ENCODE results near the gene DSCAML1. TPM values are rescaled to one million over a fixed set of nuclear protein-coding genes. Genes with fewer than 3 reads are reported as not detected.

The DSCAML1 gene
- total RNA-seq, 1 experiment from 2014 or later: not detected

GRCh38 chr11:117832511-117832910 lies 35.5 kb upstream of the DSCAML1 start:
- in situ Hi-C loops (cut with HindIII; ENCODE audit: low sequenced_read_pairs): no loop called here
- no peak for DNase-seq (ENCODE audit: low spot score)

DNA sequence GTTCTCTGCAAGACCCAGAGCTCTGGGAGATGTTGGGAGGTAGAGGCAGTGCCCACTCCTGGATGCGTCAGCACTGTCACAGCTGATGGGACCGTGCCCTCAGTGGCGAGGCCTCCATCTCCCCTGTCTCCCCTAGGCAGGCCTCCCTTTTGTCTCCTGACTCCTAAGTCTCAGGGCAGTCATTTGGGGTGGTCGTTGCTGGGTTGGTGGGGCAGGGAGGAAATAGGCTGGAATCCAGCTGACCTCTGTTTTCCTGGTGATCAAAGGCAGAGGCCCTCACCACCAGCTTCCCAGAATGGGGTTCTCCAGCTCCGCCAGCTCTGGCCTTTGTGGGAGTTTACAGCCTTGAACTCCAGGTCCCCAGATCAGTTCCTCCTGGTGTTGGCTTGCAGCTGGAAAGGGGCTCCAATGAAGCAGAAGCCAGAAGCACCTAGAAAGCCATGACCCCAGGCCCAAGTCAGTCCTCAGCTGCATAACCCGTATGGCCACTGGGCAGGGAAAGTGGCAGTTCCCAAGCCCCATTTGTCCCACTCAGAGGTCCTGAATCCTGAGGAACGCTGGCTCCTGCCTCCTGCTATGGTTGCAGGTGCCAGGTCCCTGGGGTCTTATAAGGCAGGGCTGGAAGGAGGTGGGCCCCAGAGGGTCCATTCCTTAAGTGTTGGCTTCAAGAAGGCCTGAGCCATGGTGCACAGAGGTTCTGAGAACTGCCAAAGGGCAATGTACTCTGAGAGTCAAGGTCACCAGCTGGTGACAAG lies 34.8 kb upstream of the DSCAML1 start:
- in situ Hi-C loops (cut with HindIII; ENCODE audit: low sequenced_read_pairs): no loop called here
- no peak for DNase-seq (ENCODE audit: low spot score)

DNA sequence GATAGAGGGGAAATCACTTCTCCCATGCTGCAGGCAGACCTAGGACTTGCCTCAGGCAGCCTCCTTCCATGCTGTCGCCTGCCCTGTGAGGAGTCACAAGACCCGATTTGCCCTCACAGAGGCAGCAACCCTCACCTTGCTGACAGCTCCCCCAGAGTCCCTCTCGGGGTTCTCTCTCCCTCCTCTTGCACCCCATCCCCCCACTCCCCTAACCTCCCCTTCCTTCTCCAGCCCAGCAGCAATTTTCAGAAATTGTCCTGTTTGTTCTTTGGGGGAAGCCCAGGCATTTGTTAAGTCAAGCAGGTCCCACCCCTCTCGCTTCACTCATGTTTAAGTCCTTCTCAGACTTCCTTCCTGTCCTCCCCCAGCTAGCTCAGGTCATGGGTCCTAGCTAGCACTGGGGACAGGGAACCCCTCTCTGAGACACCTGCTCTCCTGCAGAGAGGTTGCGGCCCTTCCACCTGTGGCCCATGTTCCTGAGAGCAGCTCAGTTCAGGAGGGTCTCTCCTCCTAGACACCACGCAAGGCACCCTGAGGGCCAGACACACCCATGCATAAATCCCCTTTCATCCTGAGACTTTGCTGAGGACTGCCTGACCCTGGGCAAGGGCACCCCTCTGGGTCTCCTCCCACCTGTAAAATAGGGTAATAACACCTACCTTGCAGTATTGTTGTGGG lies 33.8 kb upstream of the DSCAML1 start:
- DNase-seq (ENCODE audit: low spot score): no peak
- in situ Hi-C loops (cut with HindIII; ENCODE audit: low sequenced_read_pairs): no loop called here

- in situ Hi-C loops (cut with HindIII; ENCODE audit: low sequenced_read_pairs): no loop called here
- DNase-seq (ENCODE audit: low spot score): no peak
Measured at GRCh38 chr11:117830072-117830471, 33.1 kb upstream of the DSCAML1 start.

DNA sequence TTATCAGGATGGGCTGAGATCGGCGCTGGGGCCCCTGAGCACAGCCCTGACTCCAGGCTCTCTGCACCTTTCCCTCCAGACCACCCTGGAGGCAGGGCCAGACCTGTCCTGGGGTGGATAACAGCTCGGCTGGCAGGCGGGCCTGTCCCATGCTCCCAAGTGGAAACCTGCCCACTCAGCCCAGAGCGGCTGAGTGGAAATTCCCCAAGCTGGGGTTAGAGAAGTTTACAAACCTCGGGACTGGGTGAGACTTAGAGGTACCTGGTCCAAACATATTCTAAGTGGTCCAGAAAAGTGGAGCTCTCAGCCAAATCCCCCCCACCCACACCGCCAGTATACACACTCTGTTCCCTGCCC lies 32.3 kb upstream of the DSCAML1 start:
- DNase-seq (ENCODE audit: low spot score): no peak
- in situ Hi-C loops (cut with HindIII; ENCODE audit: low sequenced_read_pairs): no loop called here

GRCh38 chr11:117828611-117829368 lies 31.8 kb upstream of the DSCAML1 start:
- no peak for DNase-seq (ENCODE audit: low spot score)
- in situ Hi-C loops (cut with HindIII; ENCODE audit: low sequenced_read_pairs): no loop called here

DNA sequence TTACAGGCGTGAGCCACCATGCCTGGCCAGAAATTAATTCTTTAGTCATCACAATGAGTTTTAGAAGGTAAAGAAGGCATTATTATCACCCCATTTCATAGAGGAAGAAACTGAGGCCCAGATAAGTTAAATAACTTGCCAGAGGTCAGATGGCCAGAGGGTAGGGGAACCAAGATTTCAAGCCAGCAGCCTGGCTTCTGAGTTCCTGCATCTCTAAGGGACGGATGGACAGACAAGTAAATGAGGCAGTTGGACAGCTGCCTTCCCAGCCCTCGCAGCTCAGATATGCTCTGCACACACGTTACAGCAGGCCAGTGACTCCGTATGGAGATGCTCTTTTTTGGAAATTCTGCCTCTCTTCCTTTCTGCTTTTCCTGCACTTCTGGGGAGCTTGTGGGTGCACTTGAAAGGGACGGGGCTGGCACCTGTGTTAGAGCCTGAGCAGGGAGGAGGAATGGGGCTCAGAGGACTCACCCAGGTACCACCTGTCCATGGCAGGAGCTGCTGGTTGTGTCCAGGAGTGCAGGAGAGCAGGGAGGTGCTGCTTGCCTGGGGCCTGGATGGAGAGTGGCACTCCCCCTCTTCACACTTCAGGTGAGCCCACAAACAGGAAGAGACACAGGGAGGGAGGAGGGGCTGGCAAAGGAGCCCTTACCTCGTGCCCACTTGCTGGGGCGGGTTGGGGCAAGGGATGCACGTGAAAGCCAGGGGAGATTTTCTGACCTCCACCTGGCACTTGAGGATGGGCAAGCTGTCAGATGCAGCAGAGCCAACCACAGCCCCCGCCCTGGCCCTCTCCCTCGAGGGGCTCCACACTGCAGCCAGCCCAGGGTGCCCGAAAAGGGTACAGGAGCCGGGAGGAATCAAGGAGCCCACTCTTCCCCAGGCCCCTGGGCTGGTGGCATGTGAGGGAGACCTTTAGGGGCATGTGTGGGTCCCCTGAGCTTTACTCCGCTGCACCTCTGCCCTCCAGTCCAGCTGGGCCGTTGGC lies 30.8 kb upstream of the DSCAML1 start:
- no peak for DNase-seq (ENCODE audit: low spot score)
- in situ Hi-C loops (cut with HindIII; ENCODE audit: low sequenced_read_pairs): no loop called here

- in situ Hi-C loops (cut with HindIII; ENCODE audit: low sequenced_read_pairs): no loop called here
- DNase-seq (ENCODE audit: low spot score): no peak
Measured at GRCh38 chr11:117826832-117827231, 29.8 kb upstream of the DSCAML1 start.

- no peak for DNase-seq (ENCODE audit: low spot score)
Measured at GRCh38 chr11:117826190-117826570, 29.2 kb upstream of the DSCAML1 start.

GRCh38 chr11:117825538-117826189 lies 28.6 kb upstream of the DSCAML1 start:
- no peak for DNase-seq (ENCODE audit: low spot score)
- in situ Hi-C loops (cut with HindIII; ENCODE audit: low sequenced_read_pairs): no loop called here

More at GRCh38 chr11:117826190-117826570, 29.2 kb upstream of the DSCAML1 start:
- in situ Hi-C loops (cut with HindIII; ENCODE audit: low sequenced_read_pairs): no loop called here

- in situ Hi-C loops (cut with HindIII; ENCODE audit: low sequenced_read_pairs): no loop called here
Measured at GRCh38 chr11:117824571-117825537, 27.8 kb upstream of the DSCAML1 start, which contains the start of gene FXYD2. Gene FXYD2 (minus strand): TSS chr11:117824744. CDS start chr11:117824678, 66 bp downstream.

DNA sequence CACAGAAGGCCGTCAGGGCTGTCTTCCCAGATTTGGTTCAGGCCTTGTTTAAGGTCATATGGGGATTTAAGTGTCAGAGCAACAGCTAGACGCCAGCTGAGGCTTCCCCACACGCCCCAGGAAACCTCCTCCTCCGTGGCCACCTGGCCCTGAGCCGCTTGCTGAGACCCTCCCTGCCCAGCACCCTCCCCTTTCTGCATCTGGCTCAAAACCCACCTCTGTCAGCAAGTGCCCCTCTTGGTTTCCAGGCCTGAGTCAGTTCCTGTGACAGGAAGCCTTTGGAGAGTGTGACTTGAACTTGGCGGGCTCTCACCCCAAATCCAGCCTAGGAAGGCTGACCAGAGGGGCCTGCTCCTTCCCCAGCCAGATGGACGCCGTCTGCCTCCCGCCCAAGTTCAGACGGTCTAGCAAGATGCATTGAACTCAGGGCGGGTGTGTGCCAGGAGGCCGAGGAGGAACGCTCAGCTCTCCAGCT lies 27.0 kb upstream of the DSCAML1 start:
- DNase-seq (ENCODE audit: low spot score): no peak
- in situ Hi-C loops (cut with HindIII; ENCODE audit: low sequenced_read_pairs): no loop called here

More at GRCh38 chr11:117824571-117825537, 27.8 kb upstream of the DSCAML1 start, which contains the start of gene FXYD2:
- DNase-seq (ENCODE audit: low spot score): peak; percentile 59

DNA sequence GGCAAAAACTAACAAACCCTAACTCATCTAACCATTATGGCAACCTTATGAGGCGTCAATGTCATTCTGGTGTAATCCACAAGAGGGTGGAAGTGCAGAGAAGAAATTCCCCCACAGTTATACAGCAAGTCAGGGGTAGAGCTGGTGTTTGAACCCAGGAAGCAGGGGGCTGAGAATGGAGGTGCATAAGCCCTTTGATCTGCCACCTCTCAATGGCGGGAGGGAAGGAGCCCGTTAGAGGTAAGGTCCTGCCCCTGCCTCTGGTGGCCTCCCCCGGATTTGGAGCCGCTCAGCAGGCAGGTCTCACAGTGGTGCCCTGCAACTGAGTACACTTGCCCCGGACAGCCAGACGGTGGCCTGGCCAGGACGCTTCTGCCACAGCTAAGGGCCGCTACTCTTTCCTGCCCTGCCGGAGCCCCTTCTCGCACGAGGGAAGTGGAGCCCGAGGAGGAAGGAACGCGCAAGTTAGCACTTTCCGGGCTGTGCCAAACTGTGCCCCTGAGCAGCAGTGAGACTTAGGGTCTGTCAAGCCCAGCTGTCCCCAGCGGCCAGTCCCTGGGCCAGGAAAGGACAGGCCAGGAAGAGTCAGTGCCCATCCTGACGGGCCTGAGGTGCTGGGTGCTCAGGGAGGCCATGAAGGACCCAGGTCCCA lies 26.4 kb upstream of the DSCAML1 start:
- DNase-seq (ENCODE audit: low spot score): no peak
- in situ Hi-C loops (cut with HindIII; ENCODE audit: low sequenced_read_pairs): no loop called here

DNA sequence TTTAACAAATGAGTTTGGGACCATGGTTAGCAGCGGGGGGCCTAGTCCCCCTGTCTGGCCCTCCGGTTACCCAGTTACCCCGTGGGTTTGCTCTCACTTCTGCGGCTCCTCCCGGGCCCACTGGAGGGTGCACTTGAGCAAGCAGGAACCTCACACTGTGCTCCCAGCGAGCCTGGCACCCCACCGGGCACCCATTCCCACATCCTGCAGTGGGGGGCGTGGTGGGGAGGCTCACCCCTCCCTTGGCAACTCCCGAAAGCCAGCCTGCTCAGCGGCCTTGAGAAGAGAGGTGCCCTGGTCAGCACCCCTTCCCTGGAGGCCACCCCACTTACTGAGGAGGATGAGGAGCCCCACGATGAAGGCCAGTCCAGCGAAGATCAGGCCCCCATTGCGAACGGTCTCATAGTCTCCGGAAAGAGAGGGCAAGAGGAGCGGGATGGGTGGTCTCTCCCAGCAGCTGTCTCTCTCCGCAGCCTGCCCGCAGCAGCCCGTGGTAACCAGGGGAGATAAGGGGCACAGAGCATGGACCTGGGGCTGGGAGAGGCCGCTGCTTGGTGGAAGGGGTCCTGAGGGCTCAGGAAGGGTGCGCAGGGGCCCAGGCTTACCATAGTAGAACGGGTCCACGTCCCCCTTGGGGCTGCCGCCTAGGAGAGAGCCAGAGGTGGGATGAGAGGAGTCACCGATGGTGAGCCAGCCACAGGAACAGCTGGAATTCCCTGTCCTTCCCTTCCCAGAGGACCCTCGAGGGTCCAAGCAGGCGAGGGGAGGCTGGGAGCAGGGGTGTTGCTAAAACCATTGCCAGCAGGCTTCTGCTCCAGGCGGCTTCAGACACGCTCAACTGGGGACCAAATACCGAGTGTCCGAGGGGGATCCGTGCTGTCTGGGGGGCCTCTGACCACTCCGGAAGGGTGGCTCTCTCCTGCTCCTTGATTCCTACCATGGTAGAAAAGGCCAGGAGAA lies 25.3 kb upstream of the DSCAML1 start:
- in situ Hi-C loops (cut with HindIII; ENCODE audit: low sequenced_read_pairs): no loop called here
- DNase-seq (ENCODE audit: low spot score): no peak

DNA sequence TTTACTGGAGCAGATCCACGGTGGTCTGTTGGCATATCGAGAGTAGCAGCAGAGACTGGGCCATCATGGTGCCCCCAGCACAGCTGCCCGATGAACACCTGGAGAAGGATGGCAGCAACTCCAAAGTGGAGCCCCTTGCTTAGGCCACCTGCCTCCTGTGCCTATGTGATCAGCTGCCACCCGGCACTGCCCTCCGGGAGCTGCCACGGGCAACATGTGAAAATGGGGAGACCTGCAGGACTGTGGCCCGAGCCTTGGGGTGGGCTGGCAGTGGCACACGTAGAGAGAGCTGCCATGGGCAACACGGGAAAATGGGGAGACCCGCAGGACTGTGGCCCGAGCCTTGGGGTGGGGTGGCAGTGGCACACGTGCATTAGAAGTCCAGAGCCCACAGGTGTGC lies 24.4 kb upstream of the DSCAML1 start:
- DNase-seq (ENCODE audit: low spot score): no peak
- in situ Hi-C loops (cut with HindIII; ENCODE audit: low sequenced_read_pairs): no loop called here

- in situ Hi-C loops (cut with HindIII; ENCODE audit: low sequenced_read_pairs): no loop called here
- no peak for DNase-seq (ENCODE audit: low spot score)
Measured at GRCh38 chr11:117820516-117820915, 23.5 kb upstream of the DSCAML1 start.
